ENCODE results near the gene RAB36. TPM values are rescaled to one million over a fixed set of nuclear protein-coding genes. Genes with fewer than 3 reads are reported as not detected.

The RAB36 gene
- total and polyA plus RNA-seq, 12 donors: 4.0 to 13.0 (median 7.2) TPM

GRCh38 chr22:23121424-23121823 lies 23.9 kb upstream of the RAB36 start:
- H3K36me3 ChIP-seq (replicated peaks in 1 of 2): no peaks in the 10 kb centered on the region
- WGBS, 4 donors: 74 to 87% (median 84%) methylated on average over 7 to 9 of the region's 9 CpGs
- peaks cover 6 to 10% of the 10 kb centered on the region in 2 donors for H3K4me1 ChIP-seq (replicated peaks in 1 of 2)
- intact Hi-C loops (cut with DNase I): no loop called here
- H3K9me3 ChIP-seq (replicated peaks in 1 of 3): no peaks in the 10 kb centered on the region
- TF ChIP-seq CTCF (IDR thresholded peaks at IDR 0.05) (no peak), POLR2A (IDR thresholded peaks at IDR 0.05) (no peak)
- no peak overlapping the region for H3K4me3 ChIP-seq
- DNase-seq: no peak
- no peak overlapping the region for H3K27ac ChIP-seq
- no peaks in the 10 kb centered on the region for H3K27me3 ChIP-seq

- intact Hi-C loops (cut with DNase I): no loop called here
- Histone ChIP-seq H3K4me3 (no peak overlapping the region), H3K27ac (no peak overlapping the region), H3K4me1 (replicated peaks in 1 of 2) (peaks cover 6 to 10% of the 10 kb centered on the region in 2 donors), H3K9me3 (replicated peaks in 1 of 3) (no peaks in the 10 kb centered on the region), H3K27me3 (no peaks in the 10 kb centered on the region), H3K36me3 (replicated peaks in 1 of 2) (no peaks in the 10 kb centered on the region)
- 78 to 90% (median 87%) methylated on average over 10 to 13 of the region's 13 CpGs for WGBS, 4 donors
- no peak for DNase-seq
- TF ChIP-seq CTCF (IDR thresholded peaks at IDR 0.05) (no peak), POLR2A (IDR thresholded peaks at IDR 0.05) (no peak)
Measured at GRCh38 chr22:23122216-23122957, 22.9 kb upstream of the RAB36 start.

GRCh38 chr22:23122992-23123803 lies 22.1 kb upstream of the RAB36 start:
- no peak for TF ChIP-seq POLR2A (IDR thresholded peaks at IDR 0.05)
- no peak for TF ChIP-seq CTCF (IDR thresholded peaks at IDR 0.05)
- 94 to 97% (median 95%) methylated on average over 25 to 26 of the region's 26 CpGs for WGBS, 4 donors
- intact Hi-C loops (cut with DNase I): no loop called here

GRCh38 chr22:23123804-23124254 lies 21.4 kb upstream of the RAB36 start:
- intact Hi-C loops (cut with DNase I): no loop called here
- H3K4me3 ChIP-seq: no peak overlapping the region
- TF ChIP-seq CTCF (IDR thresholded peaks at IDR 0.05): no peak
- TF ChIP-seq POLR2A (IDR thresholded peaks at IDR 0.05): no peak
- no peaks in the 10 kb centered on the region for H3K27me3 ChIP-seq
- WGBS, 4 donors: 77 to 92% (median 82%) methylated on average over 7 to 9 of the region's 9 CpGs
- H3K27ac ChIP-seq: no peak overlapping the region
- no peaks in the 10 kb centered on the region for H3K9me3 ChIP-seq (replicated peaks in 1 of 3)
- DNase-seq: no peak
- H3K4me1 ChIP-seq (replicated peaks in 1 of 2): peaks cover 10 to 11% of the 10 kb centered on the region in 2 donors
- no peaks in the 10 kb centered on the region for H3K36me3 ChIP-seq (replicated peaks in 1 of 2)

More at GRCh38 chr22:23122992-23123803, 22.1 kb upstream of the RAB36 start:
- Histone ChIP-seq H3K27me3 (no peaks in the 10 kb centered on the region), H3K4me3 (no peak overlapping the region), H3K36me3 (replicated peaks in 1 of 2) (no peaks in the 10 kb centered on the region), H3K4me1 (replicated peaks in 1 of 2) (peaks cover 8 to 10% of the 10 kb centered on the region in 2 donors), H3K27ac (no peak overlapping the region), H3K9me3 (replicated peaks in 1 of 3) (no peaks in the 10 kb centered on the region)
- no peak for DNase-seq

All from adrenal gland (tissue), 12 donors.